Measurements from ENCODE around the gene MPL.

DNA sequence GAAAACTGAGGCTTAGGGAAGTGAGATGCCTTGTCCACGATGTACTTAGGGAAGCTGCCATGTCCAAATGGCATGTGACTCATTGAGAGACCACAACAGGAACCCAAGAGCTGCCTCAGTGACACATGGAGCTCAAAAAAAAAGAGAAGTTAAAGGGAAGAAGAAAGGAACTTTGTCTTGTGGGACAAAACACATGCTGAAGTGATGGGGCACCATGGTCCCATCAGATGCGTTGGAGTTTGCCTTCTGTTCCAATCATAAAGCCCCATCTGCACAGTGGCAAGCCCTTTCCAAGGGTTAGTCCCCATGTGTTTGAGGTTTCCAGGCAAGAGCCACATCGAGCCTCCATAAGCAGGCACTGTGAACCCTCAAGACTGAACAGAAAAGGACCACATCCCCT is 44.0 kb downstream of the MPL start:
- TF ChIP-seq, protein P1, sequence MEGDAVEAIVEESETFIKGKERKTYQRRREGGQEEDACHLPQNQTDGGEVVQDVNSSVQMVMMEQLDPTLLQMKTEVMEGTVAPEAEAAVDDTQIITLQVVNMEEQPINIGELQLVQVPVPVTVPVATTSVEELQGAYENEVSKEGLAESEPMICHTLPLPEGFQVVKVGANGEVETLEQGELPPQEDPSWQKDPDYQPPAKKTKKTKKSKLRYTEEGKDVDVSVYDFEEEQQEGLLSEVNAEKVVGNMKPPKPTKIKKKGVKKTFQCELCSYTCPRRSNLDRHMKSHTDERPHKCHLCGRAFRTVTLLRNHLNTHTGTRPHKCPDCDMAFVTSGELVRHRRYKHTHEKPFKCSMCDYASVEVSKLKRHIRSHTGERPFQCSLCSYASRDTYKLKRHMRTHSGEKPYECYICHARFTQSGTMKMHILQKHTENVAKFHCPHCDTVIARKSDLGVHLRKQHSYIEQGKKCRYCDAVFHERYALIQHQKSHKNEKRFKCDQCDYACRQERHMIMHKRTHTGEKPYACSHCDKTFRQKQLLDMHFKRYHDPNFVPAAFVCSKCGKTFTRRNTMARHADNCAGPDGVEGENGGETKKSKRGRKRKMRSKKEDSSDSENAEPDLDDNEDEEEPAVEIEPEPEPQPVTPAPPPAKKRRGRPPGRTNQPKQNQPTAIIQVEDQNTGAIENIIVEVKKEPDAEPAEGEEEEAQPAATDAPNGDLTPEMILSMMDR (IDR thresholded peaks at IDR 0.05 in 4 of 5, conservative IDR thresholded peaks at IDR 0.05 in 1 of 5), result no peak
- no peak for TF ChIP-seq POLR2A (IDR thresholded peaks at IDR 0.05)

Measured in gastrocnemius medialis (tissue), 4 donors.